ENCODE results near the gene GFER. TPM values are rescaled to one million over a fixed set of nuclear protein-coding genes. Genes with fewer than 3 reads are reported as not detected.
A peak's percentile ranks its signal among the peaks of the same experiment; 100 is the strongest.

Gene GFER
- total and polyA plus RNA-seq, 9 of the 15 experiments (the other 6 are each of a cell fraction or from before 2014, with no cell fraction given), result 4.3 to 53.7 (median 19.8) TPM

DNA sequence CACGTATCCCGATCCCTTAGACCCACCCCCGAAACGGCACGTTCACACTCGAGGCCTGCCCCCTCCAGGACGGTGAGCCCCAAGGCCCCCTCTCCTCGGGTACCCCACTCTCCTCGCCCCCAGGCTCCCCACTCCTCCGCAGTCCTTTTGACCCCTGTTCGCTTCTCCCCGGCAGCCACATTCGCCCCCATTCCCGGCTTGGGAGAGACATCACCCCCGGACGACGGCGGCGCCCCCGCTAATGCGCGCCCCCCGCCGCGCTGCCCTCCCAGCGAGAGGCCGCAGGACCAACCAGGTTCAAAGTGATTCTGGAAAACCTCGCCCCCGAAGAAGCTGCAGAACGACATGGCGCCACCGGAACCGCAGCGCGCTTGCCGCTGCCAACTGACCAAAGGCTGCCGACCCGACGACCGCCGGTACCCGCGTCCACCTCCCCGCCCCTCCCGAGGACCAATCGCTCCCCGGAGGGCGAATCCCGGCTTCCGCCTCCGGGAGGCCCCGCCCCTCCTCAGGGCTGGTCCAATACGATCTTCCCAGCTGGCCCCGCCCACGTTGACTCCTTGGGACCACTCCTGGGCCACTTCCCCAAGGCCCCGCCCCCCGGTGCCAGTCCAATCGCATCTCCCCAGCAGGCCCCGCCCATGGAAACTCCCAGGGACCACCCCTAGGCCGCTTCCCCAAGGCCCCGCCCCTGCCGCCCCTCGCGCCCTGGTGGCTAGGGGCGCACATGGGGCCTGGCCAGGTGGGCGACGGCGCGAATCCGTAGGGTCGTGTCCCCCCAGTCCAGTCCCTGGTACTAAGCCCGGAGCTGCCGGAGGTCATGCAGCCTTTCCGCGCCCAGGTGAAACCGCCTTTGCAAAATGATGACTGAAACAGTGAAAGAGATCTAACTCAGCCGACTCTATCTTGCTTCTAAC is 40.9 kb upstream of the GFER start, which contains the start of gene MSRB1 (continued):
- TF ChIP-seq, protein P1, sequence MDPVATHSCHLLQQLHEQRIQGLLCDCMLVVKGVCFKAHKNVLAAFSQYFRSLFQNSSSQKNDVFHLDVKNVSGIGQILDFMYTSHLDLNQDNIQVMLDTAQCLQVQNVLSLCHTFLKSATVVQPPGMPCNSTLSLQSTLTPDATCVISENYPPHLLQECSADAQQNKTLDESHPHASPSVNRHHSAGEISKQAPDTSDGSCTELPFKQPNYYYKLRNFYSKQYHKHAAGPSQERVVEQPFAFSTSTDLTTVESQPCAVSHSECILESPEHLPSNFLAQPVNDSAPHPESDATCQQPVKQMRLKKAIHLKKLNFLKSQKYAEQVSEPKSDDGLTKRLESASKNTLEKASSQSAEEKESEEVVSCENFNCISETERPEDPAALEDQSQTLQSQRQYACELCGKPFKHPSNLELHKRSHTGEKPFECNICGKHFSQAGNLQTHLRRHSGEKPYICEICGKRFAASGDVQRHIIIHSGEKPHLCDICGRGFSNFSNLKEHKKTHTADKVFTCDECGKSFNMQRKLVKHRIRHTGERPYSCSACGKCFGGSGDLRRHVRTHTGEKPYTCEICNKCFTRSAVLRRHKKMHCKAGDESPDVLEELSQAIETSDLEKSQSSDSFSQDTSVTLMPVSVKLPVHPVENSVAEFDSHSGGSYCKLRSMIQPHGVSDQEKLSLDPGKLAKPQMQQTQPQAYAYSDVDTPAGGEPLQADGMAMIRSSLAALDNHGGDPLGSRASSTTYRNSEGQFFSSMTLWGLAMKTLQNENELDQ (CRISPR knock-in tag; IDR thresholded peaks at IDR 0.05; ENCODE audit: borderline replicate concordance), result no peak
- TF ChIP-seq PHB2 (IDR thresholded peaks at IDR 0.05; ENCODE audit: low read depth), result no peak
- no peak for TF ChIP-seq RCOR1 (IDR thresholded peaks at IDR 0.05; ENCODE audit: borderline replicate concordance in 1 of 2, low read depth in 2 of 2, low read length in 2 of 2)
- no peak for TF ChIP-seq TRIM28 (IDR thresholded peaks at IDR 0.05)
- TF ChIP-seq GTF2E2 (tag; IDR thresholded peaks at IDR 0.05), result no peak
- no peak for TF ChIP-seq ATF1 (CRISPR knock-in tag; IDR thresholded peaks at IDR 0.05)
- TF ChIP-seq ATF1 (tag; IDR thresholded peaks at IDR 0.05), result peak; percentile 51
- no peak for TF ChIP-seq ZNF146 (CRISPR knock-in tag; IDR thresholded peaks at IDR 0.05; ENCODE audit: unreplicated experiment)
- TF ChIP-seq CBX1 (IDR thresholded peaks at IDR 0.05; ENCODE audit: low read depth), result peak; percentile 70; the same call in 1 of the 2 replicates
- TF ChIP-seq PPARD (CRISPR knock-in tag; IDR thresholded peaks at IDR 0.05), result no peak
- TF ChIP-seq KLF1 (tag; IDR thresholded peaks at IDR 0.05), result no peak
- TF ChIP-seq ZNF124 (CRISPR knock-in tag; IDR thresholded peaks at IDR 0.05), result no peak
- no peak for TF ChIP-seq HNRNPH1 (optimal IDR thresholded peaks at IDR 0.05; ENCODE audit: low read depth, low read length)
- no peak for TF ChIP-seq NFATC3 (IDR thresholded peaks at IDR 0.05)
- TF ChIP-seq, protein P2, sequence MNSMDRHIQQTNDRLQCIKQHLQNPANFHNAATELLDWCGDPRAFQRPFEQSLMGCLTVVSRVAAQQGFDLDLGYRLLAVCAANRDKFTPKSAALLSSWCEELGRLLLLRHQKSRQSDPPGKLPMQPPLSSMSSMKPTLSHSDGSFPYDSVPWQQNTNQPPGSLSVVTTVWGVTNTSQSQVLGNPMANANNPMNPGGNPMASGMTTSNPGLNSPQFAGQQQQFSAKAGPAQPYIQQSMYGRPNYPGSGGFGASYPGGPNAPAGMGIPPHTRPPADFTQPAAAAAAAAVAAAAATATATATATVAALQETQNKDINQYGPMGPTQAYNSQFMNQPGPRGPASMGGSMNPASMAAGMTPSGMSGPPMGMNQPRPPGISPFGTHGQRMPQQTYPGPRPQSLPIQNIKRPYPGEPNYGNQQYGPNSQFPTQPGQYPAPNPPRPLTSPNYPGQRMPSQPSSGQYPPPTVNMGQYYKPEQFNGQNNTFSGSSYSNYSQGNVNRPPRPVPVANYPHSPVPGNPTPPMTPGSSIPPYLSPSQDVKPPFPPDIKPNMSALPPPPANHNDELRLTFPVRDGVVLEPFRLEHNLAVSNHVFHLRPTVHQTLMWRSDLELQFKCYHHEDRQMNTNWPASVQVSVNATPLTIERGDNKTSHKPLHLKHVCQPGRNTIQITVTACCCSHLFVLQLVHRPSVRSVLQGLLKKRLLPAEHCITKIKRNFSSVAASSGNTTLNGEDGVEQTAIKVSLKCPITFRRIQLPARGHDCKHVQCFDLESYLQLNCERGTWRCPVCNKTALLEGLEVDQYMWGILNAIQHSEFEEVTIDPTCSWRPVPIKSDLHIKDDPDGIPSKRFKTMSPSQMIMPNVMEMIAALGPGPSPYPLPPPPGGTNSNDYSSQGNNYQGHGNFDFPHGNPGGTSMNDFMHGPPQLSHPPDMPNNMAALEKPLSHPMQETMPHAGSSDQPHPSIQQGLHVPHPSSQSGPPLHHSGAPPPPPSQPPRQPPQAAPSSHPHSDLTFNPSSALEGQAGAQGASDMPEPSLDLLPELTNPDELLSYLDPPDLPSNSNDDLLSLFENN (IDR thresholded peaks at IDR 0.05; ENCODE audit: low read depth in 2 of 2, low read length in 2 of 2), result no peak
- TF ChIP-seq CREM (IDR thresholded peaks at IDR 0.05; ENCODE audit: low read depth), result 0 out of 2 replicates have a peak, but pooled peaks have one; percentile 5
- no peak for TF ChIP-seq DNMT1 (IDR thresholded peaks at IDR 0.05)
- TF ChIP-seq, protein P3, sequence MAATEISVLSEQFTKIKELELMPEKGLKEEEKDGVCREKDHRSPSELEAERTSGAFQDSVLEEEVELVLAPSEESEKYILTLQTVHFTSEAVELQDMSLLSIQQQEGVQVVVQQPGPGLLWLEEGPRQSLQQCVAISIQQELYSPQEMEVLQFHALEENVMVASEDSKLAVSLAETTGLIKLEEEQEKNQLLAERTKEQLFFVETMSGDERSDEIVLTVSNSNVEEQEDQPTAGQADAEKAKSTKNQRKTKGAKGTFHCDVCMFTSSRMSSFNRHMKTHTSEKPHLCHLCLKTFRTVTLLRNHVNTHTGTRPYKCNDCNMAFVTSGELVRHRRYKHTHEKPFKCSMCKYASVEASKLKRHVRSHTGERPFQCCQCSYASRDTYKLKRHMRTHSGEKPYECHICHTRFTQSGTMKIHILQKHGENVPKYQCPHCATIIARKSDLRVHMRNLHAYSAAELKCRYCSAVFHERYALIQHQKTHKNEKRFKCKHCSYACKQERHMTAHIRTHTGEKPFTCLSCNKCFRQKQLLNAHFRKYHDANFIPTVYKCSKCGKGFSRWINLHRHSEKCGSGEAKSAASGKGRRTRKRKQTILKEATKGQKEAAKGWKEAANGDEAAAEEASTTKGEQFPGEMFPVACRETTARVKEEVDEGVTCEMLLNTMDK (IDR thresholded peaks at IDR 0.05; ENCODE audit: borderline replicate concordance, insufficient read depth, low read depth, low read length, poor library complexity, severe bottlenecking), result no peak
- peak; percentile 26 for TF ChIP-seq RB1 (IDR thresholded peaks at IDR 0.05; ENCODE audit: low read depth)
